ES-I3 (cell line): ENCODE results near the gene ARAF.
"Not testable (repeated sequence)": the region's sequence is repeated elsewhere in the genome, so short reads cannot be mapped to it uniquely, and the experiment has no call there.

Source experiments
- H3K36me3 ChIP-seq: 2 replicates; pipeline ENCODE4 v1.6.1; 2013; ENCODE audit warnings: mild to moderate bottlenecking, low read length, control low read depth, moderate library complexity; ENCODE audit not compliant: insufficient read depth
- H3K4me1 ChIP-seq: 2 replicates; pipeline ENCODE4 v1.6.1; 2013; ENCODE audit warnings: mild to moderate bottlenecking, control low read depth, low read length; ENCODE audit not compliant: insufficient read depth
- H3K9ac ChIP-seq: 2 replicates; pipeline ENCODE4 v1.6.1; 2013; ENCODE audit warnings: low read depth, mild to moderate bottlenecking, low read length, moderate library complexity
- H3K9me3 ChIP-seq: 2 replicates; pipeline ENCODE4 v1.6.1; 2013; ENCODE audit warnings: mild to moderate bottlenecking, low read length, moderate library complexity; ENCODE audit not compliant: control insufficient read depth, insufficient read depth

Gene ARAF

GRCh38 chrX:47586043-47586787 is 25.2 kb downstream of the ARAF start:
- Histone ChIP-seq H3K4me1 (peaks cover 10% of the 10 kb centered on the region), H3K36me3 (no peaks in the 10 kb centered on the region), H3K9me3 (no peaks in the 10 kb centered on the region), H3K9ac (no peak overlapping the region)

GRCh38 chrX:47587091-47587891 is 26.3 kb downstream of the ARAF start:
- Histone ChIP-seq H3K4me1 (0 out of 2 replicates have a peak, but pooled peaks cover 5% of the 10 kb centered on the region), H3K36me3 (no peaks in the 10 kb centered on the region)

GRCh38 chrX:47587906-47588735 is 27.1 kb downstream of the ARAF start:
- Histone ChIP-seq H3K36me3 (no peaks in the 10 kb centered on the region), H3K9ac (no peak overlapping the region), H3K9me3 (no peaks in the 10 kb centered on the region), H3K4me1 (0 out of 2 replicates have a peak, but pooled peaks cover 5% of the 10 kb centered on the region)

More at GRCh38 chrX:47587091-47587891, 26.3 kb downstream of the ARAF start:
- Histone ChIP-seq H3K9me3 (no peaks in the 10 kb centered on the region), H3K9ac (no peak overlapping the region)

GRCh38 chrX:47590984-47591383 is 30.0 kb downstream of the ARAF start:
- Histone ChIP-seq H3K9me3 (no peaks in the 10 kb centered on the region; the same call in 1 of the 2 replicates), H3K4me1 (peaks cover 3% of the 10 kb centered on the region), H3K9ac (no peak overlapping the region), H3K36me3 (no peaks in the 10 kb centered on the region)

GRCh38 chrX:47593522-47593921 is 32.5 kb downstream of the ARAF start:
- Histone ChIP-seq H3K36me3 (no peaks in the 10 kb centered on the region), H3K4me1 (peaks cover 6% of the 10 kb centered on the region), H3K9ac (no peak overlapping the region), H3K9me3 (no peaks in the 10 kb centered on the region; the same call in 1 of the 2 replicates)

- Histone ChIP-seq H3K9ac (no peak overlapping the region), H3K9me3 (no peaks in the 10 kb centered on the region; the same call in 1 of the 2 replicates), H3K36me3 (no peaks in the 10 kb centered on the region), H3K4me1 (peaks cover 6% of the 10 kb centered on the region)
Observed at GRCh38 chrX:47595716-47596251, 34.8 kb downstream of the ARAF start.

GRCh38 chrX:47596256-47596655 is 35.3 kb downstream of the ARAF start:
- Histone ChIP-seq H3K36me3 (no peaks in the 10 kb centered on the region), H3K9me3 (no peaks in the 10 kb centered on the region; the same call in 1 of the 2 replicates)

GRCh38 chrX:47597222-47597621 is 36.2 kb downstream of the ARAF start:
- H3K4me1 ChIP-seq: peaks cover 6% of the 10 kb centered on the region
- no peaks in the 10 kb centered on the region for H3K36me3 ChIP-seq
- no peak overlapping the region for H3K9ac ChIP-seq
- H3K9me3 ChIP-seq: no peaks in the 10 kb centered on the region; the same call in 1 of the 2 replicates

More at GRCh38 chrX:47596256-47596655, 35.3 kb downstream of the ARAF start:
- H3K9ac ChIP-seq: no peak overlapping the region
- peaks cover 6% of the 10 kb centered on the region for H3K4me1 ChIP-seq

- not testable (repeated sequence) for H3K9ac ChIP-seq, H3K36me3 ChIP-seq, H3K4me1 ChIP-seq, H3K9me3 ChIP-seq
Observed at GRCh38 chrX:47603125-47603524, 42.1 kb downstream of the ARAF start.

GRCh38 chrX:47605024-47605423 is 44.0 kb downstream of the ARAF start:
- peaks cover 21% of the 10 kb centered on the region; the same call in 1 of the 2 replicates for H3K4me1 ChIP-seq
- H3K36me3 ChIP-seq: no peaks in the 10 kb centered on the region
- no peaks in the 10 kb centered on the region; the same call in 1 of the 2 replicates for H3K9me3 ChIP-seq
- no peak overlapping the region for H3K9ac ChIP-seq

- H3K36me3 ChIP-seq: no peaks in the 10 kb centered on the region
- H3K4me1 ChIP-seq: peaks cover 28% of the 10 kb centered on the region
- no peak overlapping the region for H3K9ac ChIP-seq
- H3K9me3 ChIP-seq: no peaks in the 10 kb centered on the region; the same call in 1 of the 2 replicates
Observed at GRCh38 chrX:47607091-47607490, 46.1 kb downstream of the ARAF start.

GRCh38 chrX:47608130-47608810 is 47.3 kb downstream of the ARAF start:
- H3K9me3 ChIP-seq: no peaks in the 10 kb centered on the region; the same call in 1 of the 2 replicates
- peaks cover 28% of the 10 kb centered on the region for H3K4me1 ChIP-seq
- no peak overlapping the region for H3K9ac ChIP-seq
- no peaks in the 10 kb centered on the region for H3K36me3 ChIP-seq

- Histone ChIP-seq H3K36me3 (no peaks in the 10 kb centered on the region), H3K9me3 (no peaks in the 10 kb centered on the region; the same call in 1 of the 2 replicates), H3K4me1 (peaks cover 22% of the 10 kb centered on the region), H3K9ac (no peak overlapping the region)
Observed at GRCh38 chrX:47610511-47610910, 49.5 kb downstream of the ARAF start.
